Measurements from ENCODE around the gene AKT1.

Gene AKT1

GRCh38 chr14:104728631-104729030 is 66.9 kb downstream of the AKT1 start:
- TF ChIP-seq ZFX (IDR thresholded peaks at IDR 0.05; ENCODE audit: borderline replicate concordance) (no peak), CTCF (IDR thresholded peaks at IDR 0.05) (no peak)
- H3K27ac ChIP-seq, result peak overlapping the region; percentile 83

- H3K27ac ChIP-seq, result no peak overlapping the region
- 0 out of 2 replicates have a peak, but pooled peaks have one; percentile 8 for TF ChIP-seq CTCF (IDR thresholded peaks at IDR 0.05)
- TF ChIP-seq ZFX (IDR thresholded peaks at IDR 0.05; ENCODE audit: borderline replicate concordance), result no peak
Measured at GRCh38 chr14:104726600-104727451, 68.7 kb downstream of the AKT1 start.

GRCh38 chr14:104725772-104726548 is 69.6 kb downstream of the AKT1 start:
- peak overlapping the region; percentile 77; the same call in 1 of the 2 replicates for H3K27ac ChIP-seq
- TF ChIP-seq ZFX (IDR thresholded peaks at IDR 0.05; ENCODE audit: borderline replicate concordance), result no peak
- no peak for TF ChIP-seq CTCF (IDR thresholded peaks at IDR 0.05)

- TF ChIP-seq ZFX (IDR thresholded peaks at IDR 0.05; ENCODE audit: borderline replicate concordance) (no peak), CTCF (IDR thresholded peaks at IDR 0.05) (peak; percentile 47; the same call in 1 of the 2 replicates)
- peak overlapping the region; percentile 77 for H3K27ac ChIP-seq
Measured at GRCh38 chr14:104724981-104725771, 70.4 kb downstream of the AKT1 start.

GRCh38 chr14:104724407-104724980 is 71.1 kb downstream of the AKT1 start:
- TF ChIP-seq CTCF (IDR thresholded peaks at IDR 0.05), result no peak
- peak overlapping the region; percentile 77 for H3K27ac ChIP-seq

GRCh38 chr14:104723651-104724406 is 71.7 kb downstream of the AKT1 start, which contains the start of gene ADSS1:
TSS of gene ADSS1 (plus strand) at chr14:104724229. CDS start at chr14:104724271, 42 bp downstream.
- no peak for TF ChIP-seq ZFX (IDR thresholded peaks at IDR 0.05; ENCODE audit: borderline replicate concordance)
- TF ChIP-seq CTCF (IDR thresholded peaks at IDR 0.05), result peak; percentile 98
- H3K27ac ChIP-seq, result peak within 1 kb of the TSS; percentile 77
